ENCODE measurements around the gene SLC22A23.

- TF ChIP-seq, protein P1, sequence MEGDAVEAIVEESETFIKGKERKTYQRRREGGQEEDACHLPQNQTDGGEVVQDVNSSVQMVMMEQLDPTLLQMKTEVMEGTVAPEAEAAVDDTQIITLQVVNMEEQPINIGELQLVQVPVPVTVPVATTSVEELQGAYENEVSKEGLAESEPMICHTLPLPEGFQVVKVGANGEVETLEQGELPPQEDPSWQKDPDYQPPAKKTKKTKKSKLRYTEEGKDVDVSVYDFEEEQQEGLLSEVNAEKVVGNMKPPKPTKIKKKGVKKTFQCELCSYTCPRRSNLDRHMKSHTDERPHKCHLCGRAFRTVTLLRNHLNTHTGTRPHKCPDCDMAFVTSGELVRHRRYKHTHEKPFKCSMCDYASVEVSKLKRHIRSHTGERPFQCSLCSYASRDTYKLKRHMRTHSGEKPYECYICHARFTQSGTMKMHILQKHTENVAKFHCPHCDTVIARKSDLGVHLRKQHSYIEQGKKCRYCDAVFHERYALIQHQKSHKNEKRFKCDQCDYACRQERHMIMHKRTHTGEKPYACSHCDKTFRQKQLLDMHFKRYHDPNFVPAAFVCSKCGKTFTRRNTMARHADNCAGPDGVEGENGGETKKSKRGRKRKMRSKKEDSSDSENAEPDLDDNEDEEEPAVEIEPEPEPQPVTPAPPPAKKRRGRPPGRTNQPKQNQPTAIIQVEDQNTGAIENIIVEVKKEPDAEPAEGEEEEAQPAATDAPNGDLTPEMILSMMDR (IDR thresholded peaks at IDR 0.05): no peak
- TF ChIP-seq POLR2A (IDR thresholded peaks at IDR 0.05) (no peak), POLR2AphosphoS5 (IDR thresholded peaks at IDR 0.05) (no peak), EP300 (IDR thresholded peaks at IDR 0.05) (no peak)
Observed at GRCh38 chr6:3306848-3307247, 150.0 kb downstream of the SLC22A23 start.

Data from stomach (tissue), 4 donors.